GM12873 (cell line): ENCODE measurements around the gene AP1M1.

Experiments used
- TF ChIP-seq, protein P1 (sequence below): IDR thresholded peaks from 2 replicates; pipeline ENCODE4 v1.5.1; 2012; ENCODE audit warnings: low read depth, mild to moderate bottlenecking, moderate library complexity, low read length, control low read depth; ENCODE audit not compliant: insufficient read depth; ENCODE audit errors: missing control alignments

Gene AP1M1

DNA sequence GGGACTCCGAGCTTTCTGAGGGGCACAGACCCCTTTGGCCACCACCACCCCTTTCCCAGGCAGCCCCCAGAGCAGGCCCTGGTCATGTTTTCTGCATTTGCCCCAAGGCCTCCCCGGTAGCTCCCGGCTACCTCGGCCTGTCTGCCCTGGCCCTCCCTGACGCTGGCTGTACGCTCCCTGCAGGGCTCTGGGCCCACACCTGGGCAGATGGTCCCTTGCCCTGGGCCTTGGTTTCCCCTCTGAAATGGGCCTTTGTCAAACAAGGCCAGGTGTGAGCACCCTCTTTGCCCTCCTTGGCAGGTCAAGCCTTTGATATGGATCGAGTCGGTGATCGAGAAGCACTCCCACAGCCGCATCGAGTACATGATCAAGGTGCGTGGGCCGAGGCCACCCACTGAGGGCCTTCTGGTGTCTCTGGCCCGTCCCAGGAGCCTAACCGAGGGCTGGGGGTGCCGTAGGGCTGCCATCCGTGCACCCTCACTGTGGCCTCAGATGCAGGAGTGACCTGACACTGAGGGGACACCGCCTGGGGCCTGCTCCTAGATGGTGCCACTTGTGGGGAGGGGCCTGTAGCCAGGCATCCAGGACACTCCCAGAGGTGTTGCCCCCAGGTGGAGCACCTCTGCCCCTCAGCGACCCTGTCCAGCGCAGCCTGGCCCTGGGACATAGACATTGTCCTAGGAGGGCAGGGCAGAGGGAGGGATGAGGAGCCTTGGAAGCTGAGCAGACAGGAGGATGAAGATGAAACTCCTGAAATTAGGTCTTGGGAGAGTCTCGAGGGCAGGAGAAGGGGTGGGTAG, 30.3 kb downstream of the AP1M1 start:
- TF ChIP-seq, protein P1, sequence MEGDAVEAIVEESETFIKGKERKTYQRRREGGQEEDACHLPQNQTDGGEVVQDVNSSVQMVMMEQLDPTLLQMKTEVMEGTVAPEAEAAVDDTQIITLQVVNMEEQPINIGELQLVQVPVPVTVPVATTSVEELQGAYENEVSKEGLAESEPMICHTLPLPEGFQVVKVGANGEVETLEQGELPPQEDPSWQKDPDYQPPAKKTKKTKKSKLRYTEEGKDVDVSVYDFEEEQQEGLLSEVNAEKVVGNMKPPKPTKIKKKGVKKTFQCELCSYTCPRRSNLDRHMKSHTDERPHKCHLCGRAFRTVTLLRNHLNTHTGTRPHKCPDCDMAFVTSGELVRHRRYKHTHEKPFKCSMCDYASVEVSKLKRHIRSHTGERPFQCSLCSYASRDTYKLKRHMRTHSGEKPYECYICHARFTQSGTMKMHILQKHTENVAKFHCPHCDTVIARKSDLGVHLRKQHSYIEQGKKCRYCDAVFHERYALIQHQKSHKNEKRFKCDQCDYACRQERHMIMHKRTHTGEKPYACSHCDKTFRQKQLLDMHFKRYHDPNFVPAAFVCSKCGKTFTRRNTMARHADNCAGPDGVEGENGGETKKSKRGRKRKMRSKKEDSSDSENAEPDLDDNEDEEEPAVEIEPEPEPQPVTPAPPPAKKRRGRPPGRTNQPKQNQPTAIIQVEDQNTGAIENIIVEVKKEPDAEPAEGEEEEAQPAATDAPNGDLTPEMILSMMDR, result no peak

DNA sequence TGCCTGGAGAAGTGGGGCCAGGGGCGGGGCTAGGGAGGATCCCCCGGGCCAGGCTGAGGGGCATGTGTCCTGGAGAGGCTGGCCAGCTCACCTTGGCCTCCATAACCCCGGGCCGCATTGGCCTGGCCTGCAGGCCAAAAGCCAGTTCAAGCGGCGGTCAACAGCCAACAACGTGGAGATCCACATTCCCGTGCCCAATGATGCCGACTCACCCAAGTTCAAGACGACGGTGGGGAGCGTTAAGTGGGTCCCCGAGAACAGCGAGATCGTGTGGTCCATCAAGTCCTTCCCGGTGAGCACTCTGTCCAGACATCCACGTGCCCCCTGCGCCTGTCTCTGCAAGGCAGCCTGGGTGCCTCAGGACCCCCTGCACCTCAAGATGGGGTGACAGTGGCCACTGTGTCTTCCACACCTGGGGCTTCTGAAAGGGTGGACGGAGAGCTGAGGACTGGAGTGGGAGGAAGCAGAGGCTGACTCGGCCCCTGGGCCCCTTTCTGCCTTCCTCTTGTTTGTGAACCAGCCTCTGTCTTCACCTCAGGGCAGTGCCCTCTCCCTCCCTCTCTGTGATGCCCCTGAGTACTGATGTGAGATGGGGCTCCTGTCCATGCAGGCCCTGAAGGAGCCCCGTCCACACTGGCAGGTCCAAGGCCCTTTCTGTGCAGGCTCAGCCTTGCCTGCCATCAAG, 31.1 kb downstream of the AP1M1 start:
- TF ChIP-seq, protein P1, result no peak

DNA sequence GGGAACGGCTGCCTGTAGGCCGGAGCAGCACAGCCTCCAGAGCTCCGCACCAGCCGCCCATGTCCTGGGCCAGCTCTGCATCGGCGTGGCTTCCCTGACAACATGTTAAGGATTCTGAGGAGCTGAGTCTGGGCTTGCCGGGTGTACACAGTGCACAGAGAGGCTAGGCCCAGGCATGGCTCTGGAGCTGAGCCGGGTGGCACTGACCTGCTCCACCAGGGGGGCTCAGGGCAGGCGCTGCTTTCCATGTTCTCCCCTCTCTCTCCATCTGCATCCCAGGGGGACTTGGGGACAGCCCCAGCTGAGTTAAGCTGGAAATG, 31.6 kb downstream of the AP1M1 start:
- TF ChIP-seq, protein P1, result no peak

DNA sequence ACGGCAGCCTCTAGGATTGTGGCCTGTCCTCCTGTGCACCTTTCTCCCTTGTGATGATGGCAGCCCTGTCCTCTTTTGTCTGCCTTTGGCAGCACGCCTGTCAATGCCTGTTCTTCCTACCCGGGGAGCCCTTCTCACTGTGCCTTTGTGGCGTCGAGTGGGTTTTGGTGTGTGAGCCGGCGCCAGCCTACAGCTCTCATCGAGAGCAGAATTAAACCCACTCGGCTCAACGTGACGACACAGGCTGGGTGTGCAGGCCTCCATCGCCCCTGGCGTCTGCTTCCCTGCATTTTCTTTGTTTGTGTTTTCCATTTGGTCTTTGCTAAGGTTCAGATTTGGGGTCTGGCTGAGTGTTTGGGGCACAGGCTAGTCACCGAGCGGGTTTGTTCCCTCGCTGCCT, 34.4 kb downstream of the AP1M1 start:
- TF ChIP-seq, protein P1, result no peak

DNA sequence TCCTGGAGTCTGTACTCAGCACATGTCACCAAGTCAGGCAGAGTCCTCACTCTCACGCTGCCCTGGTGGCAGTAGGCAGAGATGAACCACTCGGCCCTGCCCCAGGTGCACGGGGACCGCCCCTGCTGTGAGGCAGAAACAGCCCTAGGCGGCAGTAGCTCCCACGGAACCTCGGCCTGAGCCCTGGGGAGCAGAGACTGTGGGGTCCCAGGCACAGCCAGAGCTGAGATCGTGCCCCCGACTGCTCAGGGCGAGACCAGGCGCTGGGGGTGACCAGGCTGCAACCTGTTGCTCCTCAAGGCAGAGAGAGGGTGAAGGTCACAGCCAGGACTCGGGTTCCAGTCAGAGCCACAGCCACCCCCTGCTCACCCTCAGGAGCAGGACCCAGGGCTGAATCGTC, 34.9 kb downstream of the AP1M1 start:
- TF ChIP-seq, protein P1, result no peak

DNA sequence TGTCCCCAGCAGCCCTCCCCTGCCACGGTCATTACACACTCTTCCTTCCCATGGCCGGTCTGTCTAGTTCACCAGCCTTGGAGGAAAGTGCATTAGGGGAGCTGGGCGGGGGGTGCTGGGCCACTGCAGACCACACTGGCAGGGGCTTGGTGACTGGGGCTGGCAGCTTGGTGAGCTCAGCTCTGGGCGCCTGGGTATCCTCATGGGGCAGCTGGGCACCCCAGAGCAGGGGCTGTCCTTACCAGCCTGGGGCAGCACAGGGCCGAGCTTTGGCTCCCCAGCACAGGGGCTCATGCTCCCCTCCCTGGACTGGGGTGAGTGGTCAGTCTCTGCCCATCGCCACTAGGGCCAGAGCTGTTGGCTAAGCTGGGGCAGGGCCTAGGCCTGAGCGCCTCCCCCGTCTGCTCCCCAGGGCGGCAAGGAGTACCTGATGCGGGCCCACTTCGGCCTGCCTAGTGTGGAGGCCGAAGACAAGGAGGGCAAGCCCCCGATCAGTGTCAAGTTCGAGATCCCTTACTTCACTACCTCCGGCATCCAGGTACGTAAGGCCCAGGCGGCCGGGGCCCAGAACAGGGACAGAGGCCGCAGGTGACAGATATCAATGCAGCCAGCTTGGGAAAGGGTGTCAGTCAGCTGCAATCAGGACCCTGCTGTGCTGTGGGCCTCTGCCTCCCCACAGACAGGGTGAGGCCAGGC, 35.5 kb downstream of the AP1M1 start:
- TF ChIP-seq, protein P1, result no peak
